EL (cell line): ENCODE measurements around the gene STX18.

Experiments
- DNase-seq: peaks from one replicate; pipeline ENCODE4 v3.0.0-alpha.2; 2016

STX18 gene

DNA sequence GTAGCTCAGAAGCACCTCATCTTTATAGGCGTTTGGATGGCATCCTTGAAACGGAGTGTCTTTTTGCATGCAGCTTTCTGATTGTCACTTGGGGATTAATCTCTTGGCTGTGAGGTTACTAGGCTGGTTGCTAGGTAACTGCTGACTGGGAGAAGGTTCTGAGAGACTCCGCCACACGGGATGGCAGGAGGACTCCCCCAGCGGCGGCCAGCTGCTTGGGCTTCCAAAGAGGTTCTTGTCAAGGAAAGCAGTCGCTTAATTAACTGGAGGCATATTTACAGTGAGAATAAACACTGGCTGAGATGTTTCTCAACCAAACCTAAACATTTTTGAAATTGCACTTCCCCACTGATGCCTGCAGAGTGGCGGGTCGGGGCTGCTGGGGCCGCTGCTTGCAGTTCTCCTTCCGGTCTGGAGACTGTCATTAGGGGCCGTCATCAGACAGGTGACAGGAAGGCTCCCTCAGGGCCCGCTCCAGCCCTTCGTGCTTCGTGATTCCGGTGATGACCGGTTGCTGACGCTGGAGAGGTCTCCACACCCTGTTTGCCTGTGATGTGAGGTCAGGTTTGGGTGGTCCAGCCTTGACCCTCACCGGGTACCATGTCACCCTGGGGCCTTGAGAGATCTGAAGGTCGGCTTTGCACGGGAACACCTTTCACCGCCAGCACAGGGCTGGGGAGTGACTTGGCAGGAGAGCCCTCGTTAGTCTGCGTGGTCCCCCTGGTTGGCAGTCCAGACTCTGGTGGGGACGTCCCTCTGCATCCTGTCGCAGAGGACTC, 145.8 kb downstream of the STX18 start:
- no peak for DNase-seq

DNA sequence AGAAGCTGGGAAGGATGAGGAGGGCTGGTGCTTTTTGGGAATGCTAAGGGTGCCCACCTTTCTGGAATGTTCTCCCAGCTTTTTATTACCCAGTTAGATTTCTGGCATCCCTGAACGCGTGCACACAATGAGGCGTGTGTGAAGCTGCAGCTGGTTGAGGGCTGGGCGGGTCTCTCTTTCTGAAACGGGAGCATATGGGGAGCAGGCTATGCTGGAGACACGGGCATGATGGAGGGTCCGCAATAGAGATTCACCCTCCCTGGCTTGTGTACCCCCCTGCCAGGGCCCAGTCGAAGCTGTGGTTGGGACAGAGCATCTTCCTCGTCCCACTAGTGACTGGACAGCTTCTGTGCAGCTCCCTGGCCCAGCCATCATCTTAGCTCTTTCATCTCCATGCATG, 146.5 kb downstream of the STX18 start:
- DNase-seq: no peak

GRCh38 chr4:4394644-4395043, 147.2 kb downstream of the STX18 start:
- DNase-seq: peak; percentile 22

DNA sequence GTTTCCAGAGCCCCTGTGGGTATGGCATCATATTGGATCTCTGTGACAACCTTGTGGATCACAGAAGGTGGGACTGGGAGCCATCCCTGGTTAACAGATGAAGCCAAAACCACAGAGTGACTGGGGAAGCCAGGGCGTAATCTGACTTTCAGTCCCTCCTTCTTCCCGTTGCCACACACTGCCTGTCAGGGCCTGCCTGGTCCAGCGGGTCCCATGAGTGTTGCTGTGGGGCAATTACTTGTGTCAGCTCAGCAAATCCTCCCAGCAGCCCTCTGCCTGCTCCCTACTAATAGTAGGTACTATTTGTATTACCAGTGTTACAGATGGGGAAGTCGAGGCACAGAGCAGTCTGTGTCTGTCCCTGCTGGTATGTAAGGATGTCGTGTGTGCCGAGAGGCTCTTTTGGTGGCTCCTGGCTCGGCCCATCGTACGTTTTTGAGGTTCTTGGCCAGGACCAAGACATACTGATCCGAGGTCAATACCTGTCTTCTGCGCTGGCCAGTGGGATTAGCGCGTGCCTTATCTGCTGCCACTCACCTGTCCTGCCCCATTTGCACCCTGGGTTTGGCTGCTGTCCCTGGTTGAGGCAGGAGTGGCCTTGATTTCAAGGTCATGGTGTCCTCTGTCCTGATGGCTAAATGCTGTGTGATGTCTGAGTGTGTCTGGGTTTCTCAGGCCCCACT, 149.2 kb downstream of the STX18 start:
- DNase-seq: no peak

DNA sequence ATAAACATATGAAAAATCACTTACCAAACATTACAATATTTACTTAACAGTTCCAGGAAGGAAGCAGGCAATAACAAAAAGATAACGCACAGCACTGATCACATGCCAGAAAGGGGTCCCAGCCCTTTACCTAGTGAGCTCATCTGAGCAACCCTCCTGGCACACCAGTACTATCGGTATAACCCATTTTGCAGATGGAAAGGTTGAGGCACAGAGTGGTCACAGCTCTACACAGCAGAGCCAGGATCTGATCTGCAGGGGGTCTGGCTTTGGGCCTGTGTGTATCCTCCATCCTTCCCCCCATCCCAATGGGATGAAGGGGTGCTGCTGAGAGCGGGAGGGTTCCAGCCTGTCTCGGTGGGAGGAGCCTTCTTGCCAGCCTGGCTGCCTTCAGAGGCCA, 150.0 kb downstream of the STX18 start:
- DNase-seq: no peak

GRCh38 chr4:4390515-4391240, 151.2 kb downstream of the STX18 start:
- no peak for DNase-seq

- DNase-seq: no peak
Measured at GRCh38 chr4:4390046-4390445, 151.8 kb downstream of the STX18 start.

GRCh38 chr4:4388836-4389575, 152.8 kb downstream of the STX18 start:
- DNase-seq: no peak

GRCh38 chr4:4388311-4388790, 153.5 kb downstream of the STX18 start:
- no peak for DNase-seq

- DNase-seq: no peak
Measured at GRCh38 chr4:4387531-4388310, 154.1 kb downstream of the STX18 start.

DNA sequence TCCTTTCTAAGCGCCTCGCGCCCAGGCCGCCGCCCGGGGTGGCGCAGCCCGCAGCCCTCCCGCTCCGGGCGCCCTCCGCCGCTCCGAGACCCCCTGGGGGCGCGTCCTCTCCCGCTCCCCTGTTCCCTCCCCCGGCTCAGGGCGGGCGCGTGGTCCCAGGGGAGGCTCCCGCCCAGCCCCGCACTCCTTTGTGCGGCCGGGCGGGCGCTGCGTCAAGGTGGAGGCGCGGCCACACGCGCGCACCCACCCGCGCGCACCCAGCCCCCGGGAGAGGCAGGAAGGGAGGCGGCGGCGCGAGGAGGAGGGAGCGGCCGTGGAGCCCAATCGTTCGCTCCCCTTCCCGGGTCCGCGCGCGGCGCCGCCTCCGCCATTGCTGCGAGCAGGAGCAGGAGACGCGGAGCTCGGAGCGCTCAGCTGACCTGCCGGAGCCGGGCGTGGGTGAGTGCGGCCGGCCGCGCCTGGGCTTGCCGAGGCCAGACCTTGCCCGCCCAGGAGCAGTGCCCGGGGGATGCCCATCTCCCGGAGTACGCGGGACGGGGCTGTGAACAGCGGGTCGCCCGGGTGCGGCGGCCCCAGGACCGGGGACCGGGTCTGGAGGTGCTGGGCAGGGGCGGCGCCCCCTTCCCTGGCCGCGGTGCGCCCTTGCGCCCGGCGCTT, 155.0 kb downstream of the STX18 start, which contains the start of gene NSG1:
Gene NSG1, plus strand, starts transcription at position 367 of the 657 bp plus-strand sequence. CDS start 528 bp downstream, outside the sequence.
- DNase-seq: peak; percentile 26

- DNase-seq: no peak
Measured at GRCh38 chr4:4386296-4386735, 155.5 kb downstream of the STX18 start.

GRCh38 chr4:4385729-4386295, 156.0 kb downstream of the STX18 start:
- no peak for DNase-seq

DNA sequence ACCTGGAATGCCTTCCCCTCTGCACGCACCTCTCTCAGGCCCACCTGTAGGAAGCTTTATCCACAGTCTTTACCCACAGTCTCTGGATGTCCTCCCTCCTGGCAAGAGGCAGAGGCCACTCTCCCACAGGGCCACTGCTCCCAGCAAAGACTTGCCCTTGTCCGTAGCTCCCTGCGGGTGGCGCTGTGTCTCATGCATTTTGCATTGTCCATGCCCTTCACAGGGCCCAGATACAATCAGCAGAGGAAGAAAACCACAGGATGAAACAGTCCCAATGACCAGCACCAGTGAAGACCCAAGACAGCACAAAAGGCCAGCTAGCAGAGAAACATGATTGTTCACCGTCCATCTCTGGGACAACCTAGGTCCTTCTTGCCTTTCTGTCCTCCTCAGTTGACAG, 157.0 kb downstream of the STX18 start:
- peak; percentile 40 for DNase-seq

GRCh38 chr4:4383085-4383484, 158.8 kb downstream of the STX18 start:
- no peak for DNase-seq

GRCh38 chr4:4379540-4380087, 162.2 kb downstream of the STX18 start:
- no peak for DNase-seq

- DNase-seq: no peak
Measured at GRCh38 chr4:4377732-4378460, 164.0 kb downstream of the STX18 start.

GRCh38 chr4:4377191-4377590, 164.7 kb downstream of the STX18 start:
- no peak for DNase-seq

GRCh38 chr4:4376074-4376473, 165.8 kb downstream of the STX18 start:
- no peak for DNase-seq
